GM12878 (cell line): ENCODE measurements around the gene DIAPH3. TPM values are rescaled to one million over a fixed set of nuclear protein-coding genes. Genes with fewer than 3 reads are reported as not detected.

Experiments used
- ATAC-seq: fragments of 200-7000 bp; cut with Tn5 transposase; 3 replicates; pipeline ENCODE4 v1.9.1; 2020; ENCODE audit warnings: mild to moderate bottlenecking, moderate library complexity
- BruUV-seq: library from RNA; stranded (reverse); fragments of 400-500 nt; replicated peaks from 2 replicates; lab custom pipeline; 2021; lab: Mats Ljungman, UMichigan
- CTCF ChIA-PET: fragments of 300-600 bp; sonication (Branson Sonifier 250); formaldehyde crosslinking; extraction: SDS; loops from one replicate; lab custom pipeline; 2021; ENCODE audit warnings: inconsistent platforms; lab: Yijun Ruan, JAX
- POLR2A ChIA-PET: fragments of 350-600 bp; formaldehyde crosslinking; extraction: SDS; loops from one replicate; lab custom pipeline; 2021; ENCODE audit warnings: inconsistent platforms; lab: Charles Lee
- RAD21 ChIA-PET: fragments of 300-600 bp; sonication (Branson Sonifier 250); formaldehyde crosslinking; loops from one replicate; lab custom pipeline; 2023; ENCODE audit warnings: antibody characterized with exemption; ENCODE audit not compliant: unreplicated experiment; lab: Charles Lee
- SMC1A ChIA-PET: fragments of 300-600 bp; sonication (Branson Sonifier 250); formaldehyde crosslinking; loops from one replicate; lab custom pipeline; 2023; ENCODE audit not compliant: unreplicated experiment, uncharacterized antibody; lab: Charles Lee
- DNase-seq: peaks from one replicate; pipeline ENCODE4 v3.0.0-alpha.2; 2011; ENCODE audit warnings: low read depth, low spot score
- FAIRE-seq: peaks from 3 replicates; lab custom pipeline; 2011; peaks lifted over from hg19 to GRCh38; lab: Jason Lieb, UNC
- H2AFZ ChIP-seq: 2 replicates; pipeline ENCODE4 v1.6.0; 2011; ENCODE audit warnings: low read depth, low read length, control low read depth; ENCODE audit not compliant: control insufficient read depth
- H3K27ac ChIP-seq: 2 replicates; pipeline ENCODE4 v1.5.1; 2011; ENCODE audit warnings: control low read depth; ENCODE audit not compliant: control insufficient read depth, insufficient read depth
- H3K27me3 ChIP-seq, 2 experiments: replicated peaks in 1 of 2; 2 replicates each; pipeline versions ENCODE4 v1.6.0 to v1.6.1; 2011; ENCODE audit warnings: low read length in 1 of 2; ENCODE audit not compliant: control insufficient read depth in 2 of 2, insufficient read depth in 2 of 2
- H3K36me3 ChIP-seq, 2 experiments: 2 replicates each; pipeline ENCODE4 v1.5.1; 2011; ENCODE audit warnings: low read length in 1 of 2; ENCODE audit not compliant: control insufficient read depth in 2 of 2, insufficient read depth in 2 of 2
- H3K4me1 ChIP-seq: 2 replicates; pipeline ENCODE4 v1.6.1; 2011; ENCODE audit warnings: mild to moderate bottlenecking, low read length, moderate library complexity, mixed read lengths; ENCODE audit not compliant: control insufficient read depth, insufficient read depth
- H3K4me2 ChIP-seq: 2 replicates; pipeline ENCODE4 v1.6.0; 2011; ENCODE audit warnings: control low read depth; ENCODE audit not compliant: control insufficient read depth, insufficient read depth
- H3K4me3 ChIP-seq: fragments of 200-600 bp; sonication (generic); 2 replicates; pipeline ENCODE4 v1.5.1; 2016
- H3K79me2 ChIP-seq: 2 replicates; pipeline ENCODE4 v1.6.0; 2011; ENCODE audit warnings: low read length; ENCODE audit not compliant: control insufficient read depth, insufficient read depth
- H3K9ac ChIP-seq: 2 replicates; pipeline ENCODE4 v1.8.0; 2011; ENCODE audit warnings: low read length, control low read depth, mixed read lengths; ENCODE audit not compliant: control insufficient read depth, insufficient read depth
- H3K9me3 ChIP-seq: replicated peaks from 3 replicates; pipeline ENCODE4 v1.5.1; 2011; ENCODE audit warnings: mild to moderate bottlenecking, low read length; ENCODE audit not compliant: control insufficient read depth, insufficient read depth
- H4K20me1 ChIP-seq: 2 replicates; pipeline ENCODE4 v1.6.0; 2011; ENCODE audit not compliant: control insufficient read depth, insufficient read depth
- CBFB ChIP-seq: IDR thresholded peaks from 2 replicates; pipeline ENCODE4 v1.6.1; 2016; ENCODE audit warnings: antibody characterized with exemption, low read depth
- CBX3 ChIP-seq: fragments of 200-600 bp; sonication (generic); IDR thresholded peaks from 2 replicates; pipeline ENCODE4 v1.6.1; 2016; ENCODE audit warnings: low read depth, borderline replicate concordance
- CREB1 ChIP-seq: IDR thresholded peaks from 2 replicates; pipeline ENCODE4 v1.6.1; 2012; ENCODE audit warnings: low read depth, mild to moderate bottlenecking, inconsistent platforms
- EED ChIP-seq: sonication (generic); IDR thresholded peaks from 2 replicates; pipeline ENCODE4 v1.6.1; 2016; ENCODE audit warnings: antibody characterized with exemption, low read depth
- GABPA ChIP-seq: IDR thresholded peaks from 2 replicates; pipeline ENCODE4 v1.6.1; 2014; ENCODE audit warnings: antibody characterized with exemption, low read depth, mild to moderate bottlenecking, inconsistent platforms
- HCFC1 ChIP-seq: fragments of 150-350 bp; IDR thresholded peaks from 2 replicates; pipeline ENCODE4 v1.6.1; 2014; ENCODE audit warnings: low read length
- IRF4 ChIP-seq: IDR thresholded peaks from 2 replicates; pipeline ENCODE4 v1.6.1; 2011; ENCODE audit warnings: low read depth, low read length
- JUND ChIP-seq: IDR thresholded peaks from 2 replicates; pipeline ENCODE4 v1.6.1; 2012; ENCODE audit warnings: low read depth, mild to moderate bottlenecking, low read length, improper control_type of control experiment, moderate library complexity
- KAT2A ChIP-seq: conservative IDR thresholded peaks from 2 replicates; pipeline ENCODE4 v1.6.1; 2011; ENCODE audit warnings: low read depth, low read length; ENCODE audit not compliant: control insufficient read depth
- MEF2A ChIP-seq: IDR thresholded peaks from 2 replicates; pipeline ENCODE4 v1.6.1; 2011; ENCODE audit warnings: low read depth, mild to moderate bottlenecking, low read length, moderate library complexity; ENCODE audit not compliant: insufficient read depth
- MTA3 ChIP-seq: IDR thresholded peaks from 2 replicates; pipeline ENCODE4 v1.6.1; 2012; ENCODE audit warnings: low read length, inconsistent platforms, borderline replicate concordance
- RAD21 ChIP-seq: IDR thresholded peaks from 2 replicates; pipeline ENCODE4 v1.6.1; 2011; ENCODE audit warnings: mild to moderate bottlenecking, low read depth, low read length, moderate library complexity; ENCODE audit not compliant: insufficient read depth
- SREBF1 ChIP-seq: IDR thresholded peaks from 2 replicates; pipeline ENCODE4 v1.6.1; 2012; ENCODE audit warnings: mild to moderate bottlenecking, low read length
- WRNIP1 ChIP-seq: IDR thresholded peaks from 2 replicates; pipeline ENCODE4 v1.6.1; 2011; ENCODE audit warnings: low read depth, low read length, improper control_type of control experiment, borderline replicate concordance
- ZNF217 ChIP-seq: fragments of 450-650 bp; IDR thresholded peaks from 2 replicates; pipeline ENCODE4 v1.6.1; 2017; ENCODE audit warnings: antibody characterized with exemption, mild to moderate bottlenecking
- WGBS: methylation state at CpG from one replicate; pipeline ENCODE4 v1.1.6; 2016; ENCODE audit warnings: low lambda C conversion rate; ENCODE audit not compliant: insufficient replicate concordance, insufficient coverage; ENCODE audit errors: missing lambda C conversion rate; 5-methylcytosine and 5-hydroxymethylcytosine counted together
- in situ Hi-C: fragments of 300-500 bp; cut with MboI; formaldehyde crosslinking; loops from 9 replicates; pipeline ENCODE4 v1.14.3; 2018; ENCODE audit warnings: mixed read lengths
- intact Hi-C: fragments of 100-400 bp; cut with micrococcal nuclease; formaldehyde crosslinking; loops from one replicate; pipeline ENCODE4 v1.14.2; 2022; ENCODE audit not compliant: unreplicated experiment
- polyA plus RNA-seq, 11 experiments: library from polyadenylated mRNA; depleted of rRNA in 4 of 11; unstranded in 6 of 11; stranded (reverse) in 5 of 11; fragments of >200 nt; fragmentation: Nextera tagmentation in 4 of 11; fragmentation: Illumina TruSeq in 1 of 11; extraction: Ambion mirVana in 4 of 11; extraction: Trizol in 1 of 11; gene quantifications; 1 replicate in 1 of 11; 2 replicates in 10 of 11; pipeline versions ENCODE4 v1.2.1 to v1.2.3, GENCODE V29; 2011 to 2016; ENCODE audit warnings: inconsistent platforms in 2 of 11, missing spikeins in 2 of 11, low read depth in 1 of 11
- total RNA-seq, 4 experiments: library from RNA; depleted of rRNA in 3 of 4; stranded (reverse); fragments of >200 nt in 3 of 4; fragmentation: Illumina TruSeq in 1 of 4; extraction: Trizol in 1 of 4; gene quantifications; 2 replicates each; pipeline versions ENCODE4 v1.2.1 to v1.2.3, GENCODE V29; 2013 to 2021
- TF ChIP-seq, protein P1 (sequence below): fragments of 450-650 bp; IDR thresholded peaks from 2 replicates; pipeline ENCODE4 v1.6.1; 2016; ENCODE audit warnings: mild to moderate bottlenecking
- TF ChIP-seq, protein P2 (sequence below): fragments of 450-650 bp; formaldehyde crosslinking; IDR thresholded peaks from 2 replicates; pipeline ENCODE4 v1.4.0; 2020; ENCODE audit warnings: mild to moderate bottlenecking, moderate library complexity

DIAPH3 gene
- total and polyA plus RNA-seq, 10 of the 15 experiments (the other 5 are each of a cell fraction or from before 2014, with no cell fraction given): 10.1 to 25.2 (median 15.4) TPM

DNA sequence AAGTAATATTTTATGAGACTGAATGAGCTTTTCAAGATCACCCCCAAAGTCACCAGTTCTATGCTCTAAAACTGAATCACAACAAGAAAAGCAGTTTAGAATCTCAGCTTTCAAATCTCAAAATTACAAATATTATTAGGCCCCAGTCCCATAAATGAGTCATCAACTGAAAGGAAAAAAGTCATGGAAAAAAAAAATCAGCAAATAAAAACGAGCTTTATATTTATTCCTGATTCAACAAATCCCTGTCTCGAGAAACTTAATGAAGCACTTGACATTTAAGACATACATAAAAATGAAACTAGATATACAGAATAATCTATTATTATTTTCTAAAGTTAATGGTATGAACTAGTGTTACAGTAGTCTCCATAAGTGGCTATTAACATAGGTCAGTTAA lies 203.0 kb downstream of the DIAPH3 start:
- RAD21 ChIA-PET: no interaction called here
- FAIRE-seq (no peak), ATAC-seq (no peak), DNase-seq (no peak)
- no peak for TF ChIP-seq MTA3
- TF ChIP-seq CBX3: no peak
- no peak for TF ChIP-seq SREBF1
- no peak for TF ChIP-seq IRF4
- TF ChIP-seq, protein P1, sequence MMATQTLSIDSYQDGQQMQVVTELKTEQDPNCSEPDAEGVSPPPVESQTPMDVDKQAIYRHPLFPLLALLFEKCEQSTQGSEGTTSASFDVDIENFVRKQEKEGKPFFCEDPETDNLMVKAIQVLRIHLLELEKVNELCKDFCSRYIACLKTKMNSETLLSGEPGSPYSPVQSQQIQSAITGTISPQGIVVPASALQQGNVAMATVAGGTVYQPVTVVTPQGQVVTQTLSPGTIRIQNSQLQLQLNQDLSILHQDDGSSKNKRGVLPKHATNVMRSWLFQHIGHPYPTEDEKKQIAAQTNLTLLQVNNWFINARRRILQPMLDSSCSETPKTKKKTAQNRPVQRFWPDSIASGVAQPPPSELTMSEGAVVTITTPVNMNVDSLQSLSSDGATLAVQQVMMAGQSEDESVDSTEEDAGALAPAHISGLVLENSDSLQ: no peak
- no peak for TF ChIP-seq CBFB
- TF ChIP-seq, protein P2, sequence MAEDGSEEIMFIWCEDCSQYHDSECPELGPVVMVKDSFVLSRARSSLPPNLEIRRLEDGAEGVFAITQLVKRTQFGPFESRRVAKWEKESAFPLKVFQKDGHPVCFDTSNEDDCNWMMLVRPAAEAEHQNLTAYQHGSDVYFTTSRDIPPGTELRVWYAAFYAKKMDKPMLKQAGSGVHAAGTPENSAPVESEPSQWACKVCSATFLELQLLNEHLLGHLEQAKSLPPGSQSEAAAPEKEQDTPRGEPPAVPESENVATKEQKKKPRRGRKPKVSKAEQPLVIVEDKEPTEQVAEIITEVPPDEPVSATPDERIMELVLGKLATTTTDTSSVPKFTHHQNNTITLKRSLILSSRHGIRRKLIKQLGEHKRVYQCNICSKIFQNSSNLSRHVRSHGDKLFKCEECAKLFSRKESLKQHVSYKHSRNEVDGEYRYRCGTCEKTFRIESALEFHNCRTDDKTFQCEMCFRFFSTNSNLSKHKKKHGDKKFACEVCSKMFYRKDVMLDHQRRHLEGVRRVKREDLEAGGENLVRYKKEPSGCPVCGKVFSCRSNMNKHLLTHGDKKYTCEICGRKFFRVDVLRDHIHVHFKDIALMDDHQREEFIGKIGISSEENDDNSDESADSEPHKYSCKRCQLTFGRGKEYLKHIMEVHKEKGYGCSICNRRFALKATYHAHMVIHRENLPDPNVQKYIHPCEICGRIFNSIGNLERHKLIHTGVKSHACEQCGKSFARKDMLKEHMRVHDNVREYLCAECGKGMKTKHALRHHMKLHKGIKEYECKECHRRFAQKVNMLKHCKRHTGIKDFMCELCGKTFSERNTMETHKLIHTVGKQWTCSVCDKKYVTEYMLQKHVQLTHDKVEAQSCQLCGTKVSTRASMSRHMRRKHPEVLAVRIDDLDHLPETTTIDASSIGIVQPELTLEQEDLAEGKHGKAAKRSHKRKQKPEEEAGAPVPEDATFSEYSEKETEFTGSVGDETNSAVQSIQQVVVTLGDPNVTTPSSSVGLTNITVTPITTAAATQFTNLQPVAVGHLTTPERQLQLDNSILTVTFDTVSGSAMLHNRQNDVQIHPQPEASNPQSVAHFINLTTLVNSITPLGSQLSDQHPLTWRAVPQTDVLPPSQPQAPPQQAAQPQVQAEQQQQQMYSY: no peak
- no peak for TF ChIP-seq RAD21
- no peak for TF ChIP-seq MEF2A
- TF ChIP-seq ZNF217: no peak
- TF ChIP-seq WRNIP1: no peak
- TF ChIP-seq GABPA: no peak
- no peak for TF ChIP-seq HCFC1
- TF ChIP-seq JUND: no peak
- TF ChIP-seq KAT2A: no peak
- TF ChIP-seq EED: no peak
- TF ChIP-seq CREB1: no peak
- no peak overlapping the region for H3K27ac ChIP-seq
- H3K4me1 ChIP-seq: no peaks in the 10 kb centered on the region
- in situ Hi-C loops (no loop called here), intact Hi-C loops (no loop called here)
- no peak overlapping the region for H3K9ac ChIP-seq
- no peaks in the 10 kb centered on the region for H3K9me3 ChIP-seq
- 98% methylated on average over 2 of the region's 2 CpGs for WGBS
- POLR2A ChIA-PET: no interaction called here
- no peaks in the 10 kb centered on the region for H3K27me3 ChIP-seq
- BruUV-seq: no TSS peak
- CTCF ChIA-PET: interaction anchor here (0.5 to 2.1 kb wide), 3 partner anchors 10 to 28 kb away, joined by 3 to 13 read pairs (median 5); no protein-coding TSS in a partner anchor
- no peak overlapping the region for H3K4me3 ChIP-seq
- no peaks in the 10 kb centered on the region for H3K36me3 ChIP-seq
- no peaks in the 10 kb centered on the region for H4K20me1 ChIP-seq
- no peaks in the 10 kb centered on the region for H3K79me2 ChIP-seq
- no peak overlapping the region for H3K4me2 ChIP-seq
- SMC1A ChIA-PET: interaction anchor here (1.1 to 2.2 kb wide), 3 partner anchors 10 to 14 kb away, joined by 3 to 9 read pairs (median 4); no protein-coding TSS in a partner anchor
- no peak overlapping the region for H2AFZ ChIP-seq
